ENCODE data around the gene SAMD3.
A peak's percentile ranks its signal among the peaks of the same experiment; 100 is the strongest.
"Not testable (repeated sequence)": the region's sequence is repeated elsewhere in the genome, so short reads cannot be mapped to it uniquely, and the experiment has no call there.

The SAMD3 gene

DNA sequence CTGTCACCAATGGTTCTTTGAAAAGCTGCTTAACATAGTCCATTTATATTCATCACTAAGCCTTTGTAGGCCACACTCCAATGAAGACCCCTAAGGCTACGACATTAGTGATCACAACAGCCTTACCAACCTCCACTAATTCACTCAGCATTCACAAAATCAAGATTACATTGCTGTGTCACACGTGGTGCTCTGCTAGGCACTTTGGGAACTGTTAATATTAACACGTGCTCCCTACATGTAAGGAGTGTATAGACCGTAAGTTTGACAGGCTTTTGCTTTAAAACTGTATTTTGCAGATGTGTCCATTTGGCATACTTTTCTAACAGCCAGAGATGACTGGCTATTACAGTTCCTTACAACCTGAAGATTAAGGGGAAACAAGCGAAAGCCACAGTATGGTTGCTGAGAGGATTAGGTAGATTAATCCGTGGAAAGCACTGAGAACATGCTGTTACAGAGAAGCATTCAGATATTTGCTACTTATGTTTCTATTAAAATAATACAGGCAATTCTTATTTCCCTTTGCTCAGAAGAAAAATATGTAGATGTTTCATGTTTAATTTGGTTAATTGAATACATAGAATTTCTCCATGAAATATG is 69.7 kb downstream of the SAMD3 start:
- no peak overlapping the region for H3K27ac ChIP-seq
- TF ChIP-seq ZFX (IDR thresholded peaks at IDR 0.05), result no peak
- TF ChIP-seq, protein P1, sequence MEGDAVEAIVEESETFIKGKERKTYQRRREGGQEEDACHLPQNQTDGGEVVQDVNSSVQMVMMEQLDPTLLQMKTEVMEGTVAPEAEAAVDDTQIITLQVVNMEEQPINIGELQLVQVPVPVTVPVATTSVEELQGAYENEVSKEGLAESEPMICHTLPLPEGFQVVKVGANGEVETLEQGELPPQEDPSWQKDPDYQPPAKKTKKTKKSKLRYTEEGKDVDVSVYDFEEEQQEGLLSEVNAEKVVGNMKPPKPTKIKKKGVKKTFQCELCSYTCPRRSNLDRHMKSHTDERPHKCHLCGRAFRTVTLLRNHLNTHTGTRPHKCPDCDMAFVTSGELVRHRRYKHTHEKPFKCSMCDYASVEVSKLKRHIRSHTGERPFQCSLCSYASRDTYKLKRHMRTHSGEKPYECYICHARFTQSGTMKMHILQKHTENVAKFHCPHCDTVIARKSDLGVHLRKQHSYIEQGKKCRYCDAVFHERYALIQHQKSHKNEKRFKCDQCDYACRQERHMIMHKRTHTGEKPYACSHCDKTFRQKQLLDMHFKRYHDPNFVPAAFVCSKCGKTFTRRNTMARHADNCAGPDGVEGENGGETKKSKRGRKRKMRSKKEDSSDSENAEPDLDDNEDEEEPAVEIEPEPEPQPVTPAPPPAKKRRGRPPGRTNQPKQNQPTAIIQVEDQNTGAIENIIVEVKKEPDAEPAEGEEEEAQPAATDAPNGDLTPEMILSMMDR (conservative IDR thresholded peaks at IDR 0.05), result no peak

DNA sequence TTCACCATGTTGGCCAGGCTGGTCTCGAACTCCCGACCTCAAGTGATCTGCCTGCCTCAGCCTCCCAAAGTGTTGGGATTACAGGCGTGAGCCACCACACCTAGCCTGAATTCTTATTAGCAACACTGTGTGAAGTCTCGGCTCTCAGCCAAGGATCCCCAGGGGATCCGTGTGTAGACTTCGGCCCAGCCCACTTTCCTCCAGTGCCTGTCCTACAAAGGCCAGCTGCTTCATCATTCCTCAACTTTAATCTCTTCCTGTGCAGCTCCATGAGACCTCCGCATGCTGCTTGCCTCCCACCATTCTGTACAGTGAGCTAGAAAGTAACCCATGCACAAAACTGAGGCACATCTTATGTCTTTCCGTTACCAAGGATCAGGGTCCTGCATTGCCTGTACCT is 71.8 kb downstream of the SAMD3 start:
- TF ChIP-seq ZFX (IDR thresholded peaks at IDR 0.05), result no peak
- TF ChIP-seq, protein P1 (conservative IDR thresholded peaks at IDR 0.05), result no peak
- H3K27ac ChIP-seq, result no peak overlapping the region

DNA sequence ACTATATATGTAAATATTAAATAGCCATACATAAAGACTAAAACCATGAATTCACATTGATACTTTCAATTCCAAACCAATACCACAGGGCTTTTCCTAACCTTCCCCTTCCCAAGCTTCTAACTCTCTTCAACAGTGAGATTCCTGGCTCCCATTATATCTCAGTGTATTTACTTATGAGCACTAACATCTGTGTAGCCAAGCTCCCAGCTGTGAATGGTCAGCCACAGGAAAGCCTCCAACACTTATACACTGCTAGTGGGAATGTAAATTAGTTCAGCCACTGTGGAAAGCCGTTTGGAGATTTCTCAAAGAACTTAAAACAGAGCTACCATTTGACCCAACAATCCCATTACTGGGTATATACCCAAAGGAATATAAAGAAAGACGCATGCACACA is 73.7 kb downstream of the SAMD3 start:
- H3K27ac ChIP-seq, result not testable (repeated sequence)

DNA sequence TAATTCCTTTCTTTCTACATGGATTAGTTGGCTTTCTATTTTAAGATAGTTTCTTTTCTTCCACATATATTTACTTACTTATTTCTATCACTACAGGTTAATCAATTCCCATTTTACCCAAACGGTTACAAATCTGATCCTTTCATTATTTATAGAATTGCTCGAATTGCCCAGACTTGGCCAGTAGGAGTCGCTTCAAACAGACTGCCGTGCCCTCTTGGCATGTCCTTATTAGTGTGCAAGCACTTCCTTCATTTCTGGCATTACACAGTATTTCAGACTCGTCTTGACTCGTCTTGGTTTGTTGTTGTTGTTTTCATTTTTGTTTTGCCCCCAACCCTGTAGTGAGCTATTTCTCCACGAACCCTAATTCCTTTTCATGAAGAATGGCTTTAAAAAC is 74.6 kb downstream of the SAMD3 start:
- no peak for TF ChIP-seq ZFX (IDR thresholded peaks at IDR 0.05)
- TF ChIP-seq, protein P1 (conservative IDR thresholded peaks at IDR 0.05), result peak; percentile 72
- H3K27ac ChIP-seq, result no peak overlapping the region

DNA sequence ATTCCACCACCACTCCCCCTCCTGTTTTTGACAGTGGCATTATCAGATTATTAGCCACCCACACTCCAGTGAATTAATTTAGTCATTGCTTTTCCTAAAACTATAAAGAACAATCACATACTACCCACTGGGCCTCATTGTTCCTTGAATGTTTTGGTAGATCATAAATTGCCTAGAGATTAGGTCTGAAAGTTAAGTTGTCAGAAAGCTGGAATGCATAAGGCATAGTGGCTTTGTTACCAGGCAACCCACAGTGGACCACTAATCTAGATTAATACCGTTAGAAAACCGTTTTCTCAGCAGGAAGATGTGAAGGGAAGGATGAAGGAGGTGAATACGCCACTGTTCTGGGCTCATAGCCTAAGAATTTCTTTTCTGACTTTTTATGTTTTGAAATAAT is 75.6 kb downstream of the SAMD3 start:
- H3K27ac ChIP-seq, result no peak overlapping the region
- TF ChIP-seq ZFX (IDR thresholded peaks at IDR 0.05), result no peak
- TF ChIP-seq, protein P1 (conservative IDR thresholded peaks at IDR 0.05), result no peak

DNA sequence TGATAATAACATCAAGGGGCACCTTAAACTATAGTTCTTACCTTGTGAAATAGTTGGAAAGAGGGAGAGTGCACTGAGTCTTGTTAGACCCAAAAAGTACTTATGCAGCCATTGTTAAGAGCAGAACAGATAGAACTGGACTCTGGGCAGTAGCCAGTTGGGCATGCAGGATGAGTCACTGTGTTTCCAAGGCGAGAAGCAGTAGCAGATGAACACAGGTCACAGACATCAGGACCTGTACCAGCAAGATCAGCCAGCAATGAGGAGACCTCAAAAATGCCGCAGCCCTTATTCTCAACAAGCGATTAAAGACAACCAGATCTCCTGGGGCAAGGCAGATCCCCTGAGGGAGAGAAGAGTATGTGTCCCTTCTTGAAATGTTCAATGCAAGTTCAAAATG is 79.0 kb downstream of the SAMD3 start:
- TF ChIP-seq ZFX (IDR thresholded peaks at IDR 0.05), result no peak
- TF ChIP-seq, protein P1 (conservative IDR thresholded peaks at IDR 0.05), result no peak
- no peak overlapping the region for H3K27ac ChIP-seq

DNA sequence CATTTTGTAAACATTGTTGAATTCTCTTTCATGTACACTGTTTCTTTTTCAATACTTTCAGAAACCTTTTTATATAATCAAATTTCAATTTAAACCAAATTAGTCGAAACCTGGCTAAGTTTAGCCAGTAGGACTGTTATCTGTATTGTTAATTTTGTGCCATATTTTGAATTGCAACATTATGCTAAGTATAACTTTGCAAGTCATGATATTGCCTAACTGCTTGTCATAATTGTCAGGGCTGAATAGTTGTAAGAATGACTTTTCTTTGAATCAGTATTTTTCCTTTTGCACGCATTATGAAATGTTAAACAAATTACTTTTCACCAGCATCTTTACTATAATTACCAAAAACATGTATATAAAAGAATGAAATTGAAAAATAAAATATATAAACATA is 82.7 kb downstream of the SAMD3 start:
- TF ChIP-seq, protein P1 (conservative IDR thresholded peaks at IDR 0.05), result no peak
- no peak for TF ChIP-seq ZFX (IDR thresholded peaks at IDR 0.05)
- no peak overlapping the region for H3K27ac ChIP-seq

DNA sequence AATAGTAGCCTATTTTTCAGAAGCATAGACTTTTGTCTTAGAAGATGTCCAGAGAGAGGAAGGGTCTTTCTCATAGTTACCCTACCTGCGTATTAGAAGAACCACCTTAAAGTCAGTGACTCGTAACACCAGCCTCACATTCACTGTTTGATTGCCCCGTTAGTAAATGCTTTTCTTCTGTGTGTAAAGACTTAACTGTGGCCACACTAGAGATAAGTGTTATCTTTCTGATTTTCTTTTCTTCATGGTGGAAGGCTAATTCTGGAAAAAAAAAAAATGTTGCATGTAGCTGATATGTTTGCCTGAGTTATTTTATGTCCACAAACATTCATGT is 83.9 kb downstream of the SAMD3 start:
- TF ChIP-seq ZFX (IDR thresholded peaks at IDR 0.05), result no peak
- TF ChIP-seq, protein P1 (conservative IDR thresholded peaks at IDR 0.05), result no peak
- H3K27ac ChIP-seq, result no peak overlapping the region

Data from C4-2B (cell line).